Activated CD8-positive, alpha-beta memory T cell treated with anti-CD3 and anti-CD28 coated beads, Interleukin-2, amount 50 U/mL, for 1 hour (primary cell): ENCODE results near the gene TUSC2.
"Not testable (repeated sequence)": the region's sequence is repeated elsewhere in the genome, so short reads cannot be mapped to it uniquely, and the experiment has no call there.

Experiments used
- DNase-seq: peaks from one replicate; pipeline ENCODE4 v3.0.0-alpha.2; 2020; ENCODE audit errors: extremely low read depth

TUSC2 gene

DNA sequence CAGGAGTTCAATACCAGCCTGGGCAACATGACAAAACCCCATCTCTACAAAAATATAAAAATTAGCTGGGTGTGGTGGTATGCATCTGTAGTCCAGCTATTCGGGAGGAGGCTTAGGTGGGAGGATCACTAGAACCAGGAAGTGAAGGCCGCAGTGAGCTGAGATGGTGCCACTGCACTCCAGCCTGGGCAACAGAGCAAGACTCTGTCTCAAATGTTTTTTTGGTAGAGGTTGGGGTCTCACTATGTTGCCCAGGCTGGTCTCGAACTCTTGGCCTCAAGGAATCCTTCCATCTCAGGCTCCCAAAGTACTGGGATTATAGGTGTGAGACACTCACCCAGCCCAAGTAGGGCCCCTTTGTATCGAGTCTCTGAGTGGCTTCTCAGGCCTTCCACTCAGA, 33.9 kb downstream of the TUSC2 start:
- no peak for DNase-seq

DNA sequence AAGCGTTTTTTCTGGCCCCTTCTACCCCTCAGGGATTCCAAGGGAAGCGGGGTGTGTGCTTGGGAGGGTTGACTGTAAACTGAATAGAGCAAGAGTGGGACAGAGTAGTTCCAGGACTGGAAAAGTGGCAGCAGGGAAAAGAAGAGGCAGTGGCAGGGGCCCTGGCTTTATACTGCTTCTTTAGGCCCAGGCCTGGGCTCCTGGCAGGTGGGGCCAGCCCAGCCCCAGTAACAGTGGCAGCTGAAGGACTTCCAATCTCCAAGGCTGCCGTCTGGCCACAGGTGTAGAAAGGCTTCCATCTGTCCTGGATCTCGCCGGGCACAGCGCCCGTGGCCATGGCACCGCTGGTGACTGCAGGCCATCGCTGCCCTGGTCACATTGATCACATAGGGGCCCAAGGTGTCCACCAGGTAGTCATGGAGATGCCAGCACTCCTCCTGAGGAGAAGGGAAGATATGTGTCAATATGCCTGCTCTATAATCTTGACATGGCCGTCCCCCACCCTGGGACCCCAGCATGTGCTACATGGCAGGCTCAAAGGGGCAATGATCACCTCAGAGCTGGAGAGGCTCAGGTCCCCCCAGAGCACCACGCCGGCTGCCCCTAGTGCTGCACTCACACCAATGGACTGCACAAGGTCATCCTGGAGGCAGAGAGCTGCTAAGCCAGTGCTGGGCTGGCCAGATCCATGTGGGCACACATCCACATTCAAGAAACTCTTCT, 34.8 kb downstream of the TUSC2 start:
- DNase-seq: no peak

DNA sequence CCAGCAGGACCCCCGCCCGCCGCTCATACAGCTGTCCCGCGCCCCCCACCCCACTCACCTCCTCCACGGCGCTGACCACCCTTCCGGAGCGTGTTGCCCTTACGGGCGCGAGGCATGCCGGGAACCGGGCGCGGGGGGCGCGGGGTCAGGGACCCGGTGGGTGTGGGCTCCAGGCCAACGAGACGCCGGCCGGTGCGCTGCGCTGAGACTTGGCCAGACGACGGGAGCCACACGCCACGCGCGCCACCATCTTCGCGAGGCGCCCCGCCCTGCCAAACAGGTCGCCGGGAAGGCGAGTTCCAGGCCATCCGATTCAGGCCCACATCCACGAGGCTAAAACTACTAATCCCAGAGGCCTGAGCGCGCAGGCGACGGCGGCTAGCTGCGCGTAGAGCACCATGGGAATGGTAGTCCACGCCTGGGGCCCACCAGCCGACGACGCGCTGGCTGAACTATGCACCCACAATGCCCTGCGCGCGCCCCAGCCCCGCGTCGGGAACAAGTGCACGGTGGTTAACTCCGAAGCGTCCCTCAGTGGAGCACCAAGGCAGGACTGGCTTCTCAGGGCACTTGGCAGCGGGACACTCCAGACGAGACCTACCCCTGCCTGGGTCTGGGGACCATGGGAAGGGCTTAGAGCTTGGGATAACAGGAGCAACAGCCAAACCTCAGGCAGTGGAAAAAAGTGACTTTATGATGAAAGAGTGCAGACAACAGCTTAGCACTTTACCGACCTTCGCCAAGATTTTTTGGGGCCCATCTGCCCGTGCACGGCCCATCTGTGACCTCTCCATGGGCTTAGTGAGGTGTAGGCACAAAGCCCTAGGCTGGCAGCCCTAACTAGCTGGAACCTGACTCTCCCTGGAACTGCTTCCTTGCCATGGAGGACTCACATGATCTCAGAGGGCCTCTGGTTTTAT, 35.6 kb downstream of the TUSC2 start, which contains the start of gene IFRD2:
TSS of gene IFRD2 (minus strand) at position 271 of the 920 bp plus-strand sequence. CDS start at position 116, 155 bp downstream.
- peak; percentile 86 for DNase-seq

DNA sequence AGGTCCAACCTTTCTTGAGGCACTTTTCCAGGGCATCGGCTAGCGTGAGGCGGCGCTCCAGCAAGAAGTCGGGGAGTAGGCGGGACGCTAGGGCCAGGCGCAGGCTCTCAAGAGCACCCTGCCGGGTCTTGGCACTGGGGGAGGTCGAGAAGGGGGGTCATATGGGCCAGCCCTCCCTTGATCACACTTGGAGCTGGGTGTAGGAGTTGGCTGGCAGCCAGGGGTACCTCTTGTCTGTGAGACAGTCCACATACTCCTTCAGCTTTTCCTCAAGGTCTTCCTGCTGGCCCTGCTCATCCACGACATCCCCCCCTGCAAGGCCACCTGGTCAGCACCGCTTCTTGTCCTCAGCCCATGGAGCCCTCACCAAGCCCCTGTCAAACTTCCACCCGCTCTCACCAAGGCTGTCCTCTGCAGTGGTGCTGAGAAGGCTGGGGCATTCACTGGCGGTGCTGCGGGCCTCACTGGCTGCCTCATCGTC, 37.8 kb downstream of the TUSC2 start:
- DNase-seq: no peak

DNA sequence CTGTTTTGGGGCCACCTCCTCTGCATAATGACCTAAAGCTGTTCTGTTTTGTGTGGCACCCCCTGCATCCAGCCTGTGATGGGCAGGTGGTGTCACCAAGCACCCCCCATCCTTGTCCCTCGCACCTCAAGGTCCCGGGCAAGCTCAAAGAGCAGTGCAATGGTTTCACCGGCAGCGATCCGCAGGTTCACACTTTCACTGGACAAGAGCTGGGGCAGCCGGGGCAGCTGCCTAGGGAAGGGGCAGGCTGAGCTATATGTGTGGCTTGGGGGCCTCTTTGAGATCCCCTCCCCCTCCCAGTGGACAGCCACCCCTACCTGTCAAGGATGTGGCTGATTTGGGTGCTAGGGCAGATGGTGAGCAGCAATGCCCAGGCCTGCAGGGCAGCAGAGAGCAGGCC, 38.9 kb downstream of the TUSC2 start:
- DNase-seq: no peak

DNA sequence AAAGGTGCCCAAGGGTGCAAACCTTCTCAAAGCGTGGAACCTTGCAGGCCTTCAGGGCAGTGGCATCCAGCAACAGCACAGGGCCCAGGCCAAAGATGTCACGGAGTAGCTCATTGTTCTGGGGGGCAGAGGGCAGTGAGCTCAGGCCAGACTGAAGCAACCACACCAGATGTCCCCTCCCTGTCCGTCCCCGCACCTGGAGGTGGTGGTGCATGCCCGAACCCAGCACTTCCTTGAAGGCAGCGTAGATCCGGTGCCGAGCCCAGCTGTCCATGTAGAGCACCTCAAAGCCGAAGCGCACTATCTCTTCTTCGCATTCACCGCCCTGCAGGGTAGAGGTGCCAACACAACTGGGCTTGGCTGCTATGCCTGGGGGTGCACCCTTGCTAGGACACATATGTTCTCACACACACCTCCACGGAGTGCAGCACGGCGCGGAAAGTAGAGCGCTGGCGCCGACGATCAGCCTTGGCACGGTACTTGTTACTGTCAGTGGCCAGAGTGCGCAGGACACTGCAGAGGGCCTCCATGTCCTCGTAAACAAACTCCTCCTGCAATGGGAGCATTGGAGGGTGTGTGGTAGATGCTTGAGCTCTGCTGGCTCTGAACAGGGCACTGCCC, 39.5 kb downstream of the TUSC2 start:
- DNase-seq: no peak

DNA sequence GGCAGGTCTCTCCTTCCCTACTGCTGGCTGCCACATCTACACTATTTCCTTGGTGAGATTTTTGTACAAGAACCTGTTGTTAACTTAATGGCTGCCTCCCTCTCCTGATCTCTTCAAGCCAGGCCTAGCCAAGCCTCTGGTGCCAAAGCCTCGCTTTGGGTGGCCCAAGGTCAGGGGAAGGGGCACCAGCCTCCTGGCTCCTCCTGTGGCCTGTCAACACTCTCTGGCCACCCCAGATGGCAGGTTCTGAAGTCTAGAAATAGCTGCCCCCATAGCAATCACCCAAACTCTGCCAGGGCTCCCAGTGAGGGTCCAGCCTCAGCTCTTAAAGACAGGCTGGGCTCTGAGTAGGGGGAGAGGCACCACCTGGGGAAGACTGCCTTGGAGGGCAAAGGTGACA, 40.8 kb downstream of the TUSC2 start:
- DNase-seq: no peak

DNA sequence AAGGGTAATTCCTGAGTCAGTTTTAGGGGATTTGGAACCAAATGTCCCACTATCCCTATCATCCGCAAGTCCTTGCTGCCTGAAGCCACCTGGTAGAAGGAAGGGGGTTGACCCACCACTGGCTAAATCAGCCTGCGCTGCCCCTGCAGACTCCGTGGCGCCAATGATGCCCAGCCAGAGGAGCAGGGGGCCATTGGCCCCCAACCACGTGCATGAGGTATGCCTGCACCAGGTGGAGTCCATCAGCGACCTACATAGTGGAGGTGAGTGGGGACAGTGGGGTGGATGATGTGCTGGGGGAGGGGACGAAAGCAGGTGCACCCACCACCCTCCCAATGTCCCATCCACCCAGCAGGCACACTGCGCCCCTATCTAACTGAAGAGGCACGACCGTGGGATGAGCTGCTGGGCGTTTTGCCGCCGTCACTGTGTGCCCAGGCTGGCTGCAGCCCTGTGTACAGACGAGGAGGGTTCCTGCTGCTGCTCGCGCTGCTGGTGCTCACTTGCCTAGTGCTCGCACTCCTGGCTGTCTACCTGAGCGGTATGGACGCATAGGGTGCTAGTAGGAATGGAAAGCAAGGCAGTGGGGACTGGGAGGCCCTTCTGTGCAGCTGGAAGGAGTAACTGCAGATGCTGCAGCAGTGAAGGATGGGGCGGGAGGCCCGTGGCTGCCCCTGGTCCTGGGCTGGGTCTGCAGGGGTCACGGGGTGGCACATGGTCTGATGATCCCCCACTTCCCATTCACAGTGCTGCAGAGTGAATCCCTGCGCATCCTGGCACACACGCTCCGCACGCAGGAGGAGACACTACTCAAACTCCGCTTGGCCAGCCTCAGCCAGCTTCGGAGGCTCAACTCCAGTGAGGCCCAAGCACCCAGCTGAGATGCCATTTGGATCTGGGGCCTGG, 41.4 kb downstream of the TUSC2 start:
- no peak for DNase-seq

DNA sequence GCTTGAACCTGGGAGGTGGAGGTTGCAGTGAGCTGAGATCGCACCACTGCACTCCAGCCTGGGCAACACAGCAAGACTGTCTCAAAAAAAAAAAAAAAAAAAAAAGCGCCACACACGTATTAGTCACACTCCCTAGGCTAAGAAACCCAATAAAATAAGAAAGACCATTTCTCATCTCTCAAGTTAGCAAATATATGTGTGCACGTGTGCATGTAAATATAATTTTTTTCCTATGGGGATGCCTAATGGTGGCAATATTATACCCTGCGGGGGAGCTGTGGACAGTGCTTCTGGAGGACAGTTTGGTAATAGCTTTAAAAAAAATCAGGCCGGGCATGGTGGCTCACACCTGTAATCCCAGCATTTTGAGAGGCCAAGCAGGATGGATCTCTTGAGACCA, 43.9 kb downstream of the TUSC2 start:
- DNase-seq: not testable (repeated sequence)

DNA sequence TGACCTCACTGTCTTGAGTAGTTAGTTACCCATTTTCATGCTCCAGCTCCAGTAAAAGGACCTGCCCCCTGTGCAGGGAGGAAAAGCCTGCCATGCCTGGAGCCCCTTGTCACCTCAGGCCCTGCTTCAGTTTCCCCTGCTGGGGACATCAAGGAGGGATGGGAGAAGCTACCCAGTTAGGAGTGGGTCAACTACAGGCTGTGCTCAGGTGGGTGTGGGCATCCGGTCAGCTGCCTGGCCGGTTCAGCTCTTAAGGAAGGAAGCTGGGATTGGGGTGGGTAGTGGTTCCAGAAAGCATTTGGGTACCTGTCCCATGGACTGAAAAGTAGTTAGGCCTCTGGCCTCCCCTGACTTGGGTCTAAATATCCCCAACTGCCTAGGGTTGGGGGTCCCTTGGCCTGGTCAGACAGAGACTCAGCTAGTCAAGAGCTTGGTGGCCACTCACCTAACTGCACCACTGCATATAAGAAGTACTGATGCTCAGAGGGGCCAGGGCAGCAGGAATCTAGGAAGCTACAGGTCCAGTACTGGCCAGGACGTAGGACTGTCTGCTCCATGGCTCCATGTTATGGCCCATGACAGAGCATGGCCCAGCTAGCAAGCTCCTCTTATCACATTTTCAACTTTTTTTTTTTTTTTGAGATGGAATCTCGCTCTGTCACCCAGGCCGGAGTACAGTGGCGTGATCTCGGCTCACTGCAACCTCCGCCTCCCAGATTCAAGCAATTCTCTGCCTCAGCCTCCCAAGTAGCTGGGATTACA, 48.6 kb downstream of the TUSC2 start:
- DNase-seq: no peak

DNA sequence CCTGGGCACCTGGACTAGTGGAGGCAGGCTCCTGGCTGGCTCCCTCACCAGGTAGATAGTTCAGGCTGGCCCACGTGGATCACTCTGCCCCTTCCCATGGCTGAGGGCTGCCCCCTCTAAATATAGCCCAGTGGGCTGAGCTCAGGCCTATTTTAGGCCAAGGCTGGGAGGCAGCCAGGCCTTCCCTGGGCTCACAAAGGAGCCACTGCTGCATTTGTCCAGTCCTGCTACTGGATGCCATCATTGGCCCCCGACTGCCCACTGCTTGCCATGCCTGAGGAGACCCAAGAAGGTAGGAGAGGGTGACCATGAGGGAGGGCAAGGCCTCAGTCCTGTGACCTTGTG, 49.2 kb downstream of the TUSC2 start, which contains the start of gene LSMEM2:
TSS of gene LSMEM2 (plus strand) at position 208 of the 345 bp plus-strand sequence. CDS start at position 235, 27 bp downstream.
- no peak for DNase-seq

DNA sequence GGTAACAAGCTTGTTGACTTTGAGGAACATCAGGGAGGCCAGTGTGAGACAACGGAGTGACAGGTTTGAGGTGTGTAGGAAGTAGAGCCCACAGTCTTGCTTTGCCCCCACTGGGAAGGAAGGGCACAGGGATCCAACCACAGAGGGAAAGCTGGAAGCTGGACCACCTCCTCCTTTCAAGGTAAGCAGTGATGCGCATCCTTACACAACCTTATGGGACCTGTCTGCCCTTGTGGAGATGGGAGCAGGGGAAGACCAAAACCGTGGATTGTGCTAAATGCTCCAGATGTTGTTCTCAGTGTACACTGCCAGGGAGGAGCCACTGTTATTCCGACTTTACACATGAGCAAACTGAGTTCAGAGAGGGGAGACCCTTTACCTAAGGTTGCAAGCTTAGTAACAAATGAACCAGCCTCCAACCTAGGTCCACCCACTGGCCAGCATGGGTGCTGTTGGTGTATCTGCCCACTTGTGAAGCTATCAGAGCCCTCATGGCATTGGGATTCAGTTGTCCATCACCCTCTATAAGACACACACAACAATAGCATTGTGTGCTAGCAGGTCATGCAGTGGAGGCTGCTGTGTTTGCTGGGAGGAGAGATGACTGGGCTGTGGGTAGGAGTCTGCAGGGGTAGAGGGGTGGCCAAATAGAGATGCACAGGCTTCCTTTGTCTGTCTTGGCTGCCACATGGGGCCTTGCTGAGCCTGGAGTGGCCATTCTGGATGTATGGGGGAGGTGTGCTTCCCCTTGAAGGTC, 49.7 kb downstream of the TUSC2 start:
- no peak for DNase-seq

DNA sequence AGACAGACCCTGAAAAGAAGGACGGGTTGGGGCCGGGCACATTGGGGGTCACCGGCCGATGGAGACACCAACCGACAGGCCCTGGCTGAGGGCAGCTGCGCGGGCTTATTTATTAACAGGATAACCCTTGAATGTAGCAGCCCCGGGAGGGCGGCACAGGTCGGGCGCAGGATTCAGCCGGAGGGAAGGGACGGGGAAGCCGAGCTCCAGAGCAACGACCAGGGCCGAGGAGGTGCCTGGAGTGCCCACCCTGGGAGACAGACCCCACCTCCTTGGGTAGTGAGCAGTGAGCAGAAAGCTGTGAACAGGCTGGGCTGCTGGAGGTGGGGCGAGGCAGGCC, 51.3 kb downstream of the TUSC2 start:
- no peak for DNase-seq

DNA sequence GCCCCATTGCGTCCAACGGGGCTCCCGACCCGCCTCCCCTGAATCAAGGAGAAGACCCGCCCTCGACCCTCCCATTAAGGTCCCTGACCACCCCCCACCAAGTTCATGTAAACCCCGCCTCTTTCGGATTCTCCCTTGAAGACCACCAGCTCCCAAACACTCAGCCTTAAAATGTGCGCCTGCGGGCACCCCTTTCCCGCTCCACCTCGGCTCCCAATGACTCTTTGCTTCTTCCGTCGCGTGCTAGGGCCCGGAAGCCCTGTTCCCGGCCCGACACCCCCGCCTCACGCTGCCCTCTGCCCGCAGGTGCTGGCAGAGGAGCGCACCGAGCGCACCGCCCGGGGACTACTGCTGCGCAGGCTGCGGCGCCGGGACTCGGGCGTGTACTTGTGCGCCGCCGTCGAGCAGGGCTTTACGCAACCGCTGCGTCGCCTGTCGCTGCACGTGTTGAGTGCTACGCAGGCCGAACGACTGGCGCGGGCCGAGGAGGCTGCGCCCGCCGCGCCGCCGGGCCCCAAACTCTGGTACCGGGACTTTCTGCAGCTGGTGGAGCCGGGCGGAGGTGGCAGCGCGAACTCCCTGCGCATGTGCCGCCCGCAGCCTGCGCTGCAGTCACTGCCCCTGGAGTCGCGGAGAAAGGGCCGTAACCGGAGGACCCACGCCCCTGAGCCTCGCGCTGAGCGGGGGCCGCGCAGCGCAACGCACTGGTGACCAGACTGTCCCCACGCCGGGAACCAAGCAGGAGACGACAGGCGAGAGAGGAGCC, 51.8 kb downstream of the TUSC2 start:
- DNase-seq: no peak

DNA sequence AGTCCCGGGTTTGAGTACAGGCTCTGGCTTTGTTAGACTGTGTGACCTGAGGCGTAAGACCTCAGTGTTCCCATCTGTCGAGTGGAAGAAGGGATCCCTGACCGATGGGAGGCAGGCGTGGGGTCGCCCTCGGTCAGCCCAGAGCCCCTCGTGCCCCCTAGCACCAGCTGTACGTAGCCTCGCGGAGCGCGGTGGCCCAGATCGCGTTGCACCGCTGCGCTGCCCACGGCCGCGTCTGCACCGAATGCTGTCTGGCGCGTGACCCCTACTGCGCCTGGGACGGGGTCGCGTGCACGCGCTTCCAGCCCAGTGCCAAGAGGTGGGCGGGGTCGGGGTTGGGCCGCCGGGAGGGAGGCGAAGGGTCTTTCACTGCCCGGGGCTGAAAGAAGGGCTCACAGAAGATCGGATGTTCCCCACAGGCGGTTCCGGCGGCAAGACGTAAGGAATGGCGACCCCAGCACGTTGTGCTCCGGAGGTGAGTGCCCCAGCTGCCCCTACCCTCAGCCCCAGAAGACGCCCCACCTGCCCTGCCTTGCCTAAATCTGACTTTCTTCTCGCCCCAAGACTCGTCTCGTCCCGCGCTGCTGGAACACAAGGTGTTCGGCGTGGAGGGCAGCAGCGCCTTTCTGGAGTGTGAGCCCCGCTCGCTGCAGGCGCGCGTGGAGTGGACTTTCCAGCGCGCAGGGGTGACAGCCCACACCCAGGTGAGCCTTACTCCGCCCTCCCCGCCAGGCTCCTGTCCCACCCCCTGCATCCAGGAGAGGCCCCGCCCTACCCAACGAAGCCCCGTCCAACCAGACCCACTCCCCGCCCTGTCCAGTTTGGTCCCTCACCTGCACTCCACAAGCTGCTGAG, 52.7 kb downstream of the TUSC2 start:
- no peak for DNase-seq
